GM23338 (cell line): ENCODE results near the gene SORD. TPM values are rescaled to one million over a fixed set of nuclear protein-coding genes. Genes with fewer than 3 reads are reported as not detected.

Experiments
- CREB1 ChIP-seq: fragments of 250-450 bp; sonication (Bioruptor Pico); IDR thresholded peaks from 2 replicates; pipeline ENCODE4 v1.5.0; 2020; ENCODE audit warnings: low read depth, mild to moderate bottlenecking, moderate library complexity
- EZH2phosphoT487 ChIP-seq: fragments of 200-600 bp; sonication (generic); IDR thresholded peaks from one replicate; pipeline ENCODE4 v1.8.1; 2018; ENCODE audit warnings: antibody characterized with exemption; ENCODE audit not compliant: unreplicated experiment
- JUNB ChIP-seq: IDR thresholded peaks from one replicate; pipeline ENCODE4 v1.6.1; 2016; ENCODE audit warnings: antibody characterized with exemption; ENCODE audit not compliant: unreplicated experiment
- NANOG ChIP-seq: IDR thresholded peaks from 2 replicates; pipeline ENCODE4 v1.6.1; 2016; ENCODE audit warnings: antibody characterized with exemption, borderline replicate concordance
- ZNF331 ChIP-seq: fragments of 250-450 bp; sonication (Bioruptor Pico); IDR thresholded peaks from 2 replicates; pipeline ENCODE4 v1.5.0; 2020; ENCODE audit warnings: low read depth, mild to moderate bottlenecking, moderate library complexity
- polyA plus RNA-seq: library from polyadenylated mRNA; unstranded; fragments of >200 nt; fragmentation: Nextera tagmentation; extraction: Ambion mirVana; gene quantifications from 2 replicates; pipeline ENCODE4 v1.2.1, GENCODE V29; 2016
- total RNA-seq: library from RNA; depleted of rRNA; stranded (reverse); fragments of >200 nt; shearing (Covaris generic); gene quantifications from 2 replicates; pipeline ENCODE4 v1.2.3, GENCODE V29; 2014
- TF ChIP-seq, protein P1 (sequence below): fragments of 250-450 bp; sonication (Bioruptor Pico); IDR thresholded peaks from 2 replicates; pipeline ENCODE4 v1.5.0; 2020; ENCODE audit warnings: mild to moderate bottlenecking, moderate library complexity
- TF ChIP-seq, protein P2 (sequence below): IDR thresholded peaks from 2 replicates; pipeline ENCODE4 v1.6.1; 2016; ENCODE audit warnings: antibody characterized with exemption
- TF ChIP-seq, protein P3 (sequence below): IDR thresholded peaks from one replicate; pipeline ENCODE4 v1.6.1; 2018; ENCODE audit warnings: antibody characterized with exemption; ENCODE audit not compliant: unreplicated experiment

The SORD gene
- total and polyA plus RNA-seq, 2 experiments from 2014 or later = 12.5 to 55.0 TPM

DNA sequence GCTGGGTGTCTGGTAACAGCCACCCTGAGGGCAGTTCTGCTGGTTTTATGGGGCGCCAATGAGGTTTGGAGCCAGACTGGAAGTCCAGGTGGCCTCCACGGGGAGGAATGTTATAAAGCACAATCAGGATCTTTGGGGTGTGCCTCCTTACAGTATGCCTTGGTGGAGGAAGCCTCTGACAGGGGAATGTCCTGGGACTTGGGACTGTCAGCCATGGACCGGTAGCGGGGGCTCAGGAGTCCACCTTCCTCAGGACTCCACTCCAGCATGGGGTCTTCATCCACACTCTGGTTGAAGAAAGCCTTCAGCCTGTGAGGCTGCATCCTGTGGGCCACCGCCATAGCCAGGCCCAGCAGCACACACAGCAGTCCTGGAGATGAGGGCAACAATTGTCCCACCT, 96.0 kb downstream of the SORD start (continued):
- TF ChIP-seq, protein P1, sequence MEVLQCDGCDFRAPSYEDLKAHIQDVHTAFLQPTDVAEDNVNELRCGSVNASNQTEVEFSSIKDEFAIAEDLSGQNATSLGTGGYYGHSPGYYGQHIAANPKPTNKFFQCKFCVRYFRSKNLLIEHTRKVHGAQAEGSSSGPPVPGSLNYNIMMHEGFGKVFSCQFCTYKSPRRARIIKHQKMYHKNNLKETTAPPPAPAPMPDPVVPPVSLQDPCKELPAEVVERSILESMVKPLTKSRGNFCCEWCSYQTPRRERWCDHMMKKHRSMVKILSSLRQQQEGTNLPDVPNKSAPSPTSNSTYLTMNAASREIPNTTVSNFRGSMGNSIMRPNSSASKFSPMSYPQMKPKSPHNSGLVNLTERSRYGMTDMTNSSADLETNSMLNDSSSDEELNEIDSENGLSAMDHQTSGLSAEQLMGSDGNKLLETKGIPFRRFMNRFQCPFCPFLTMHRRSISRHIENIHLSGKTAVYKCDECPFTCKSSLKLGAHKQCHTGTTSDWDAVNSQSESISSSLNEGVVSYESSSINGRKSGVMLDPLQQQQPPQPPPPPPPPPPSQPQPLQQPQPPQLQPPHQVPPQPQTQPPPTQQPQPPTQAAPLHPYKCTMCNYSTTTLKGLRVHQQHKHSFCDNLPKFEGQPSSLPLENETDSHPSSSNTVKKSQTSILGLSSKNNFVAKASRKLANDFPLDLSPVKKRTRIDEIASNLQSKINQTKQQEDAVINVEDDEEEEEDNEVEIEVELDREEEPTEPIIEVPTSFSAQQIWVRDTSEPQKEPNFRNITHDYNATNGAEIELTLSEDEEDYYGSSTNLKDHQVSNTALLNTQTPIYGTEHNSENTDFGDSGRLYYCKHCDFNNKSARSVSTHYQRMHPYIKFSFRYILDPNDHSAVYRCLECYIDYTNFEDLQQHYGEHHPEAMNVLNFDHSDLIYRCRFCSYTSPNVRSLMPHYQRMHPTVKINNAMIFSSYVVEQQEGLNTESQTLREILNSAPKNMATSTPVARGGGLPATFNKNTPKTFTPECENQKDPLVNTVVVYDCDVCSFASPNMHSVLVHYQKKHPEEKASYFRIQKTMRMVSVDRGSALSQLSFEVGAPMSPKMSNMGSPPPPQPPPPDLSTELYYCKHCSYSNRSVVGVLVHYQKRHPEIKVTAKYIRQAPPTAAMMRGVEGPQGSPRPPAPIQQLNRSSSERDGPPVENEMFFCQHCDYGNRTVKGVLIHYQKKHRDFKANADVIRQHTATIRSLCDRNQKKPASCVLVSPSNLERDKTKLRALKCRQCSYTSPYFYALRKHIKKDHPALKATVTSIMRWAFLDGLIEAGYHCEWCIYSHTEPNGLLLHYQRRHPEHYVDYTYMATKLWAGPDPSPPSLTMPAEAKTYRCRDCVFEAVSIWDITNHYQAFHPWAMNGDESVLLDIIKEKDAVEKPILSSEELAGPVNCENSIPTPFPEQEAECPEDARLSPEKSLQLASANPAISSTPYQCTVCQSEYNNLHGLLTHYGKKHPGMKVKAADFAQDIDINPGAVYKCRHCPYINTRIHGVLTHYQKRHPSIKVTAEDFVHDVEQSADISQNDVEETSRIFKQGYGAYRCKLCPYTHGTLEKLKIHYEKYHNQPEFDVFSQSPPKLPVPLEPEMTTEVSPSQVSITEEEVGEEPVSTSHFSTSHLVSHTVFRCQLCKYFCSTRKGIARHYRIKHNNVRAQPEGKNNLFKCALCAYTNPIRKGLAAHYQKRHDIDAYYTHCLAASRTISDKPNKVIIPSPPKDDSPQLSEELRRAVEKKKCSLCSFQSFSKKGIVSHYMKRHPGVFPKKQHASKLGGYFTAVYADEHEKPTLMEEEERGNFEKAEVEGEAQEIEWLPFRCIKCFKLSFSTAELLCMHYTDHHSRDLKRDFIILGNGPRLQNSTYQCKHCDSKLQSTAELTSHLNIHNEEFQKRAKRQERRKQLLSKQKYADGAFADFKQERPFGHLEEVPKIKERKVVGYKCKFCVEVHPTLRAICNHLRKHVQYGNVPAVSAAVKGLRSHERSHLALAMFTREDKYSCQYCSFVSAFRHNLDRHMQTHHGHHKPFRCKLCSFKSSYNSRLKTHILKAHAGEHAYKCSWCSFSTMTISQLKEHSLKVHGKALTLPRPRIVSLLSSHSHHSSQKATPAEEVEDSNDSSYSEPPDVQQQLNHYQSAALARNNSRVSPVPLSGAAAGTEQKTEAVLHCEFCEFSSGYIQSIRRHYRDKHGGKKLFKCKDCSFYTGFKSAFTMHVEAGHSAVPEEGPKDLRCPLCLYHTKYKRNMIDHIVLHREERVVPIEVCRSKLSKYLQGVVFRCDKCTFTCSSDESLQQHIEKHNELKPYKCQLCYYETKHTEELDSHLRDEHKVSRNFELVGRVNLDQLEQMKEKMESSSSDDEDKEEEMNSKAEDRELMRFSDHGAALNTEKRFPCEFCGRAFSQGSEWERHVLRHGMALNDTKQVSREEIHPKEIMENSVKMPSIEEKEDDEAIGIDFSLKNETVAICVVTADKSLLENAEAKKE (CRISPR knock-in tag) = no peak
- no peak for TF ChIP-seq CREB1 (CRISPR knock-in tag)
- TF ChIP-seq ZNF331 (CRISPR knock-in tag) = no peak
- TF ChIP-seq, protein P2, sequence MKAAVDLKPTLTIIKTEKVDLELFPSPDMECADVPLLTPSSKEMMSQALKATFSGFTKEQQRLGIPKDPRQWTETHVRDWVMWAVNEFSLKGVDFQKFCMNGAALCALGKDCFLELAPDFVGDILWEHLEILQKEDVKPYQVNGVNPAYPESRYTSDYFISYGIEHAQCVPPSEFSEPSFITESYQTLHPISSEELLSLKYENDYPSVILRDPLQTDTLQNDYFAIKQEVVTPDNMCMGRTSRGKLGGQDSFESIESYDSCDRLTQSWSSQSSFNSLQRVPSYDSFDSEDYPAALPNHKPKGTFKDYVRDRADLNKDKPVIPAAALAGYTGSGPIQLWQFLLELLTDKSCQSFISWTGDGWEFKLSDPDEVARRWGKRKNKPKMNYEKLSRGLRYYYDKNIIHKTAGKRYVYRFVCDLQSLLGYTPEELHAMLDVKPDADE = no peak
- no peak for TF ChIP-seq EZH2phosphoT487
- TF ChIP-seq JUNB = no peak
- TF ChIP-seq, protein P3, sequence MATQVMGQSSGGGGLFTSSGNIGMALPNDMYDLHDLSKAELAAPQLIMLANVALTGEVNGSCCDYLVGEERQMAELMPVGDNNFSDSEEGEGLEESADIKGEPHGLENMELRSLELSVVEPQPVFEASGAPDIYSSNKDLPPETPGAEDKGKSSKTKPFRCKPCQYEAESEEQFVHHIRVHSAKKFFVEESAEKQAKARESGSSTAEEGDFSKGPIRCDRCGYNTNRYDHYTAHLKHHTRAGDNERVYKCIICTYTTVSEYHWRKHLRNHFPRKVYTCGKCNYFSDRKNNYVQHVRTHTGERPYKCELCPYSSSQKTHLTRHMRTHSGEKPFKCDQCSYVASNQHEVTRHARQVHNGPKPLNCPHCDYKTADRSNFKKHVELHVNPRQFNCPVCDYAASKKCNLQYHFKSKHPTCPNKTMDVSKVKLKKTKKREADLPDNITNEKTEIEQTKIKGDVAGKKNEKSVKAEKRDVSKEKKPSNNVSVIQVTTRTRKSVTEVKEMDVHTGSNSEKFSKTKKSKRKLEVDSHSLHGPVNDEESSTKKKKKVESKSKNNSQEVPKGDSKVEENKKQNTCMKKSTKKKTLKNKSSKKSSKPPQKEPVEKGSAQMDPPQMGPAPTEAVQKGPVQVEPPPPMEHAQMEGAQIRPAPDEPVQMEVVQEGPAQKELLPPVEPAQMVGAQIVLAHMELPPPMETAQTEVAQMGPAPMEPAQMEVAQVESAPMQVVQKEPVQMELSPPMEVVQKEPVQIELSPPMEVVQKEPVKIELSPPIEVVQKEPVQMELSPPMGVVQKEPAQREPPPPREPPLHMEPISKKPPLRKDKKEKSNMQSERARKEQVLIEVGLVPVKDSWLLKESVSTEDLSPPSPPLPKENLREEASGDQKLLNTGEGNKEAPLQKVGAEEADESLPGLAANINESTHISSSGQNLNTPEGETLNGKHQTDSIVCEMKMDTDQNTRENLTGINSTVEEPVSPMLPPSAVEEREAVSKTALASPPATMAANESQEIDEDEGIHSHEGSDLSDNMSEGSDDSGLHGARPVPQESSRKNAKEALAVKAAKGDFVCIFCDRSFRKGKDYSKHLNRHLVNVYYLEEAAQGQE = no peak
- TF ChIP-seq NANOG = no peak
